SK-N-SH treated with all-trans-retinoic acid at 6 μM for 48 hours (cell line): ENCODE measurements around the gene TMC2.

Experiments
- ARNTL ChIP-seq: fragments of 450-650 bp; formaldehyde crosslinking; IDR thresholded peaks from 2 replicates; pipeline ENCODE4 v1.5.0; 2020; ENCODE audit warnings: low read depth, mild to moderate bottlenecking, moderate library complexity, borderline replicate concordance
- BACH2 ChIP-seq: fragments of 250-450 bp; sonication (Bioruptor Pico); IDR thresholded peaks from 2 replicates; pipeline ENCODE4 v1.9.0; 2021; ENCODE audit warnings: mild to moderate bottlenecking, borderline replicate concordance
- CSDC2 ChIP-seq: fragments of 250-450 bp; sonication (Bioruptor Pico); IDR thresholded peaks from 2 replicates; pipeline ENCODE4 v1.5.0; 2020; ENCODE audit warnings: mild to moderate bottlenecking, moderate library complexity
- GLIS3 ChIP-seq: fragments of 250-450 bp; sonication (Bioruptor Pico); IDR thresholded peaks from 2 replicates; pipeline ENCODE4 v1.5.0; 2020; ENCODE audit warnings: mild to moderate bottlenecking, moderate library complexity
- RARB ChIP-seq: fragments of 250-450 bp; sonication (Bioruptor Pico); IDR thresholded peaks from 2 replicates; pipeline ENCODE4 v1.8.0; 2021; ENCODE audit warnings: mild to moderate bottlenecking, moderate library complexity
- TOX ChIP-seq: fragments of 250-450 bp; sonication (Bioruptor Pico); IDR thresholded peaks from 2 replicates; pipeline ENCODE4 v1.8.0; 2021; ENCODE audit warnings: mild to moderate bottlenecking, moderate library complexity, borderline replicate concordance
- ZFP3 ChIP-seq: fragments of 250-450 bp; sonication (Bioruptor Pico); IDR thresholded peaks from 2 replicates; pipeline ENCODE4 v1.5.0; 2020; ENCODE audit warnings: mild to moderate bottlenecking, moderate library complexity
- ZNF565 ChIP-seq: fragments of 450-650 bp; formaldehyde crosslinking; conservative IDR thresholded peaks from 2 replicates; pipeline ENCODE4 v1.5.0; 2020; ENCODE audit warnings: low read depth, mild to moderate bottlenecking, moderate library complexity
- ZNF8 ChIP-seq: fragments of 450-650 bp; formaldehyde crosslinking; IDR thresholded peaks from 2 replicates; pipeline ENCODE4 v1.5.0; 2020; ENCODE audit warnings: mild to moderate bottlenecking, moderate library complexity
- TF ChIP-seq, protein P1 (sequence below): fragments of 250-450 bp; sonication (Bioruptor Pico); IDR thresholded peaks from 2 replicates; pipeline ENCODE4 v1.5.1; 2020; ENCODE audit warnings: low read depth, mild to moderate bottlenecking, moderate library complexity
- TF ChIP-seq, protein P2 (sequence below): fragments of 250-450 bp; sonication (Bioruptor Pico); IDR thresholded peaks from 2 replicates; pipeline ENCODE4 v1.8.0; 2021; ENCODE audit warnings: low read depth, mild to moderate bottlenecking, moderate library complexity, borderline replicate concordance
- TF ChIP-seq, protein P3 (sequence below): fragments of 250-450 bp; sonication (Bioruptor Pico); IDR thresholded peaks from 2 replicates; pipeline ENCODE4 v1.8.0; 2020; ENCODE audit warnings: mild to moderate bottlenecking, moderate library complexity, borderline replicate concordance

DNA sequence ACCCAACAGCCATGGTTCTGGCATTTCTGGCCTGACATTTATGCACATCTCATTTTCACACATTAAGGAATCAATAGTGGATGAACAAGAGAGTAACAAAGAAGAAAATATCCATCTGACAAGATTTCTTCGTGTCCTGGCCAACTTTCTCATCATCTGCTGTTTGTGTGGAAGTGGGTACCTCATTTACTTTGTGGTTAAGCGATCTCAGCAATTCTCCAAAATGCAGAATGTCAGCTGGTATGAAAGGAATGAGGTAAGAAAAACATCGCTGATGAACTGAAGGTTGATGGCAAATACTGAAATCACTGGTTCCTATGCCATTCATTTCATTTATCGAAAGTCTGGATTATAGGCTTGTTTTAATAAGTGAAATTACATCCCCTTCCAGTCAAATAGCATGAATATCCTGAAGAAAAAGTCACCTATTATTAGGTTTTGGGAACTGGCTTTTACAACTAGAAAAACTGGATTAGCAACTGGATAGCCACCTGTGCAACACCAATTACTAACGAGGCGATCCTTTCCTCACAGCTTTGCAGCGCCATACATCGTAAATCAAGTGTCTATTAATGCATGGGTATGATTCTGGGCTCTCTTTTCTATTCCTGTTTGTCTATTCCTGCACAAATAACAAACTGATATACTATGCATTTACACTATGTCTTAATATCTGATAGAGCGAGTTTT, 65.8 kb downstream of the TMC2 start:
- TF ChIP-seq RARB (CRISPR knock-in tag) (no peak), GLIS3 (CRISPR knock-in tag) (no peak), ARNTL (CRISPR knock-in tag) (no peak), ZNF565 (CRISPR knock-in tag) (no peak), ZNF8 (CRISPR knock-in tag) (no peak), CSDC2 (CRISPR knock-in tag) (no peak), TOX (CRISPR knock-in tag) (no peak), ZFP3 (CRISPR knock-in tag) (no peak), BACH2 (CRISPR knock-in tag) (no peak)
- TF ChIP-seq, protein P1, sequence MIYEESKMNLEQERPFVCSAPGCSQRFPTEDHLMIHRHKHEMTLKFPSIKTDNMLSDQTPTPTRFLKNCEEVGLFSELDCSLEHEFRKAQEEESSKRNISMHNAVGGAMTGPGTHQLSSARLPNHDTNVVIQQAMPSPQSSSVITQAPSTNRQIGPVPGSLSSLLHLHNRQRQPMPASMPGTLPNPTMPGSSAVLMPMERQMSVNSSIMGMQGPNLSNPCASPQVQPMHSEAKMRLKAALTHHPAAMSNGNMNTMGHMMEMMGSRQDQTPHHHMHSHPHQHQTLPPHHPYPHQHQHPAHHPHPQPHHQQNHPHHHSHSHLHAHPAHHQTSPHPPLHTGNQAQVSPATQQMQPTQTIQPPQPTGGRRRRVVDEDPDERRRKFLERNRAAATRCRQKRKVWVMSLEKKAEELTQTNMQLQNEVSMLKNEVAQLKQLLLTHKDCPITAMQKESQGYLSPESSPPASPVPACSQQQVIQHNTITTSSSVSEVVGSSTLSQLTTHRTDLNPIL (CRISPR knock-in tag), result no peak
- TF ChIP-seq, protein P2, sequence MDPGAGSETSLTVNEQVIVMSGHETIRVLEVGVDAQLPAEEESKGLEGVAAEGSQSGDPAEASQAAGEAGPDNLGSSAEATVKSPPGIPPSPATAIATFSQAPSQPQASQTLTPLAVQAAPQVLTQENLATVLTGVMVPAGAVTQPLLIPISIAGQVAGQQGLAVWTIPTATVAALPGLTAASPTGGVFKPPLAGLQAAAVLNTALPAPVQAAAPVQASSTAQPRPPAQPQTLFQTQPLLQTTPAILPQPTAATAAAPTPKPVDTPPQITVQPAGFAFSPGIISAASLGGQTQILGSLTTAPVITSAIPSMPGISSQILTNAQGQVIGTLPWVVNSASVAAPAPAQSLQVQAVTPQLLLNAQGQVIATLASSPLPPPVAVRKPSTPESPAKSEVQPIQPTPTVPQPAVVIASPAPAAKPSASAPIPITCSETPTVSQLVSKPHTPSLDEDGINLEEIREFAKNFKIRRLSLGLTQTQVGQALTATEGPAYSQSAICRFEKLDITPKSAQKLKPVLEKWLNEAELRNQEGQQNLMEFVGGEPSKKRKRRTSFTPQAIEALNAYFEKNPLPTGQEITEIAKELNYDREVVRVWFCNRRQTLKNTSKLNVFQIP (CRISPR knock-in tag), result no peak
- TF ChIP-seq, protein P3, sequence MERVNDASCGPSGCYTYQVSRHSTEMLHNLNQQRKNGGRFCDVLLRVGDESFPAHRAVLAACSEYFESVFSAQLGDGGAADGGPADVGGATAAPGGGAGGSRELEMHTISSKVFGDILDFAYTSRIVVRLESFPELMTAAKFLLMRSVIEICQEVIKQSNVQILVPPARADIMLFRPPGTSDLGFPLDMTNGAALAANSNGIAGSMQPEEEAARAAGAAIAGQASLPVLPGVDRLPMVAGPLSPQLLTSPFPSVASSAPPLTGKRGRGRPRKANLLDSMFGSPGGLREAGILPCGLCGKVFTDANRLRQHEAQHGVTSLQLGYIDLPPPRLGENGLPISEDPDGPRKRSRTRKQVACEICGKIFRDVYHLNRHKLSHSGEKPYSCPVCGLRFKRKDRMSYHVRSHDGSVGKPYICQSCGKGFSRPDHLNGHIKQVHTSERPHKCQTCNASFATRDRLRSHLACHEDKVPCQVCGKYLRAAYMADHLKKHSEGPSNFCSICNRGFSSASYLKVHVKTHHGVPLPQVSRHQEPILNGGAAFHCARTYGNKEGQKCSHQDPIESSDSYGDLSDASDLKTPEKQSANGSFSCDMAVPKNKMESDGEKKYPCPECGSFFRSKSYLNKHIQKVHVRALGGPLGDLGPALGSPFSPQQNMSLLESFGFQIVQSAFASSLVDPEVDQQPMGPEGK (CRISPR knock-in tag), result no peak
